GM12801 (cell line): ENCODE data around the gene GPR45.

ENCODE experiments used
- TF ChIP-seq, protein P1 (sequence below): IDR thresholded peaks from one replicate; pipeline ENCODE4 v1.5.1; 2011; ENCODE audit warnings: control low read depth; ENCODE audit not compliant: insufficient read length; ENCODE audit errors: extremely low read depth

The GPR45 gene

DNA sequence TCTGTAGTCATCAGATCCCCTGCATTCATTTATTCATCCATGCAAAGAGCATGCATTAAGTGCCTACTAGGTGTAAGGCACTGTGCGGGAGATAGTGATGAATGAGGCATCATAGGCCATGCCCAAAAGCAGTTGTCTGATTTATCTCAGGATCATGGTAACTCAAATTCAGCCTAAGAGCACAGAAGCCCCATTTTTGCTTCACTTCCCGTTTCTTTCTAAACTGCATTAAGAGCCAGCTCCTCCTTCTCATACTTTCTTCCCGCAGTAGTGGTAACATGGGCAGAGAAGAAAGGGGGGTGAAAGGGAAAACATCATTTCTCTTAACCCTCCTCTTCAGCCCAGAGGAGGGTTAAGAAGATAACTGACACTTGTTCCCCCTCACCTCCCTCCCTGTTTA, 2.9 kb downstream of the GPR45 start:
- TF ChIP-seq, protein P1, sequence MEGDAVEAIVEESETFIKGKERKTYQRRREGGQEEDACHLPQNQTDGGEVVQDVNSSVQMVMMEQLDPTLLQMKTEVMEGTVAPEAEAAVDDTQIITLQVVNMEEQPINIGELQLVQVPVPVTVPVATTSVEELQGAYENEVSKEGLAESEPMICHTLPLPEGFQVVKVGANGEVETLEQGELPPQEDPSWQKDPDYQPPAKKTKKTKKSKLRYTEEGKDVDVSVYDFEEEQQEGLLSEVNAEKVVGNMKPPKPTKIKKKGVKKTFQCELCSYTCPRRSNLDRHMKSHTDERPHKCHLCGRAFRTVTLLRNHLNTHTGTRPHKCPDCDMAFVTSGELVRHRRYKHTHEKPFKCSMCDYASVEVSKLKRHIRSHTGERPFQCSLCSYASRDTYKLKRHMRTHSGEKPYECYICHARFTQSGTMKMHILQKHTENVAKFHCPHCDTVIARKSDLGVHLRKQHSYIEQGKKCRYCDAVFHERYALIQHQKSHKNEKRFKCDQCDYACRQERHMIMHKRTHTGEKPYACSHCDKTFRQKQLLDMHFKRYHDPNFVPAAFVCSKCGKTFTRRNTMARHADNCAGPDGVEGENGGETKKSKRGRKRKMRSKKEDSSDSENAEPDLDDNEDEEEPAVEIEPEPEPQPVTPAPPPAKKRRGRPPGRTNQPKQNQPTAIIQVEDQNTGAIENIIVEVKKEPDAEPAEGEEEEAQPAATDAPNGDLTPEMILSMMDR: no peak

DNA sequence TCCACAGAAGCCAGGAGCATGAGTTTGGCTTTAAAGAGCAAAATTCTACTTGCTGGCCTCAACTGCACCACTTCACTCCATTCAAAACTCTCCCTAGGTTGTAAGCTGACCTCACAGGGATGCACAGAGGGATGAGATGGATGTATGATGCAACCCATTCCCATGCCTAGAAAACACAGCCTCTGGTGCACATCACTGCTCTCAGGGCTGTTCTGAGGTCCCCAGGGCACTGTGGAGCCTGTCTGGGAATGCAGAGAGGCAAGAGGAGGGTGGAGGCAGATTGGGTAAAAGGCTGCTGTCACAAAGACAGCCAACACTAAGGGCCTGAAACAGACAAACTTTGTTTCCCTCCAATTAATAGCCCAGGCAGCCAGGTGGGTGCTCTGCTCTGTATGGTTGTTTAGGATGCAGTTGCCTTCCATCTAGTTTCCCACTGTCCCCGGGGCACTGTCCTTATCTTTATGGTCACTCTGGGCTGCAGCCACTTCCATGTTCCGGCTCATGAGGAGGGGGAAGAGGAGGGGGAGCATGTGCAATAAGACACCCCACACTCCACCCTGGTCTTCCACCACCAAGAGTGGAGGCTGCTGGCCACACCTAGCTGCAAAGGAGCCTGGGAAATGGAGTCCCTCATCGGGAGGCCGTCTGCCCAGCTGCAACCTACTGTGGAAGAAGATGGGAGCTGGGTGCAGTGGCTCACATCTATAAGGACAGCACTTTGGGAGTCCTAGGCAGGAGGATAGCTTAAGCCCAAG, 7.0 kb downstream of the GPR45 start:
- TF ChIP-seq, protein P1: no peak

DNA sequence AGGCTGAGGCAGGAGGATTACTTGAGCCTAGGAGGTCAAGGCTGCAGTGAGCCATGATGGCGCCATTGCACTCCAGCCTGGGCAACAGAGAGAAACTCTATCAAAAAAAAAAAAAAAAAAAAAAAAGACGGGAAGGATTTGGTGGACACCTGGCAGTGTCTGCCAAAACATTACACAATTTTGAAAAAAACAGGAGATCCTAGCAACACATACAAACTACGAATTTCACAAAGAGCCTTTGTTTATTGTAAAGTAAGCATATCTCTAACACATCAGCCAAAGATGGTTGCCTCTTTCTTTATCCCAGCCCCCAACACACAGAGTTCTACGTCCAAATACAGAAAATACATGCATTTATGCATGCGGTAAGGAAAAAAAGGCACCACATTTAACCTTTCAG, 7.6 kb downstream of the GPR45 start:
- TF ChIP-seq, protein P1: no peak

DNA sequence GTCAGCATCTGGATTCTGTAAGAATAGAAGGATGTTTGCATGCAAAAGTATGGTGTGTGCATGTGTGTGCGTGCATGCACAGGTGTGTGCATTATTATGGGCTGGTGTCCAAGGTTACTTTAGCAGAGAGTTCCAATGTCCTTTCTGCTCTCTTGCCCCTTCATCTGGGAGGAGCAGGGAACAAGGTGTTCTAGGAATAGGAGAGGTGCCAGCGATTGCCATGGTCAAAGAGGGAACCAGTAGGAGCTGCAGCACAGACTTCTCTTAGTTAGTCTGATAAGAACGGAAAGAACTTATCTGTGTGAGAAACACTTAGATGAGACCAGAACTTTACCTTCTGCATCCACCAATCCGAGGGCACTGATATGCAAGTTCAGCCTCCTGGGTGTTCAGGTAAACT, 8.3 kb downstream of the GPR45 start:
- TF ChIP-seq, protein P1: no peak

DNA sequence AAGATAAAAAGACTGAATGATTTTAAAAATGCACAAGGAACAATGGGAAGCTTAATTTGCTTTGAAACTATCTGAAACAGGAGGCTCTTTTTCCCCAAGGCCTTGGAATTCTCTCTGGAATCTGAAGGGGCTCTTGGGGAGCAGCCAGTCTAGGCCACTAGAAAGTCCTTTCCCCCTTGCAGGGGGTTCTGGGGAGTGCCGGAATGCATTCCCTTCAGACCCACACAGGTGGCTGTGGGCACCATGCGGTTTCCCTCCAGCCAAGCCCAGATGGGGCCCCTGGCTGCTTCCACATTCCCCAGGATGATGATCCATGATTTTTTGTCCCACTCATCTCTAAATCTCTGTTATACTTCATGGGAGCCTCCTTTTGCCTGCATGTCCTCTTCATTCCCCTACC, 10.7 kb downstream of the GPR45 start:
- TF ChIP-seq, protein P1: no peak

DNA sequence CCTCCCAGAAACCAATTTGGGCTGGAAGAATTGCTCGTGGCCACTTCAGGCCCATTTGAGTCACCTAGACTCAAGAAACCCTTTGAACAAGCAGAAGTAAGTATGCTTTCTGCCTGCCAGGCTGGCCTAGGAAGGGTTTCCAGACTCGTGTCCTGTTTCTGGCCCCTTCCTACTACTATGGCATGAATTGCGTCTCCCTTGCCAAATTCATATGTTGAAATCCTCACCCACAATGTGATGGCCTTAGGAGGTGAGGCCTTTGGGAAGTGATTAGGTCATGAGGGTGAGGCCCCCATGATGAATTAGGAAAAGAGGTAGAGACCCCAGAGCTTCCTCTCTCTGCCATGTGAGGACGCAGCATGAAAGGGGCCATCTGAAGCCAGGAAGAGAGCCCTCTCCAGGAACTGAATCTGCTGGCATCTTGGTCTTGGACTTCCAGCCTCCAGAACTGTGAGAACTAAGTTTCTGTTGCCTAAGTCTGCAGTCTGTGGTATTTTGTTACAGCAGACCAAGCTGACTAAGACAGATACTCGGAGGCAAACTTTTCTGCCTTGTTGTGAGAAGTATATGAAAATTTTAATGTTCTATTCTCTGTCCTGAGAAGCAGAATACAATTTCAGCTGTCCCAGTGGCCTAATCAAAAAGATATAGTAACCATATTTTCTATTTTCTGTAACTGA, 13.1 kb downstream of the GPR45 start:
- TF ChIP-seq, protein P1: no peak

DNA sequence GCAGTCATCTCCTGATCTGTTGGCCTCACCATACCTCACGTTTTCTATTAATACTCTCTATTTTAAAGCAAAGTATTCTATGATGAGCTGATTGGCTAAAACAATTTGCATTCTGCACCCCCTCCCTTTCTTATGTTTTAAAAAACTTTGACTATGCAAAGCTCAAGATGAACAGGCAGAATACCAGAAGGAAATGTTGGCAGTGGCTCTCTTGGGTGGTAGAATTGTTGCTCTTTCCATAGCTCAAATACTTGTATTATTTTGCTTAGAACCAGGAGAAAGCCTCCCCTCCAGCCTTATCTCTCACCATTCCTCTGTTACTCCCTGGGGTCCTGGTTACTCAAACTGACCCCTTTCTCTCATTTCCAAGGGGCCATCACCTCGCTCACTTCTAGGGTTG, 14.4 kb downstream of the GPR45 start:
- TF ChIP-seq, protein P1: no peak
